Measurements from ENCODE around the gene RNF26.

The RNF26 gene

GRCh38 chr11:119334174-119334930, at the start of gene RNF26:
Gene RNF26 (plus strand): TSS chr11:119334527. CDS start chr11:119335123, 596 bp downstream.
- DNase-seq = peak; percentile 97

- DNase-seq = no peak
Measured at GRCh38 chr11:119285431-119285830, 48.9 kb upstream of the RNF26 start.

- DNase-seq = no peak
Measured at GRCh38 chr11:119288219-119288618, 46.1 kb upstream of the RNF26 start.

DNA sequence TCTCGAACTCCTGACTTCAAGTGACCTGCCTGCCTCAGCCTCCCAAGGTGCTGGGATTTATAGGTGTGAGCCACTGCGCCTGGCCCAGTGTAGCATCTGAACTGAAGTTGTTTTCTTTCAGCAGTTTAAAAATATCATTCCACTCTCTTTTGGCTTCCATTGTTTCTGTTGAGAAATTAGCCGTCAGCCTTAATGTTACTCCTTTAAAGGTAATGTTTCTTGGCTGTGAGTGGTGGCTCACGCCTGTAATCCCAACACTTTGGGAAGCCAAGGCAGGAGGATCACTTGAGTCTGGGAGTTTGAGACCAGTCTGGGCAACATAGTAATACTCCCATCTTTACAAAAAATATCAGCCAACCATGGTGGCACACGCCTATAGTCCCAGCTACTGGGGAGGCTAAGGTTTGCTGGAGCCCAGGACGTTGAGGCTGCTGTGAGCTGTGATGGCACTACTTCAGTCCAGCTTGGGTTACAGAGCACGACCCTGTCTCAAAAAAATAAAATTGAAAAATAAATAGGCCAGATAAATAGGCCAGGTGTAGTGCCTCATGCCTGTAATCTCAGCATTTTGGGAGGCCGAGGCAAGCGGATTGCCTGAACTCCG, 43.3 kb upstream of the RNF26 start:
- DNase-seq = no peak

GRCh38 chr11:119293461-119293860, 40.9 kb upstream of the RNF26 start:
- no peak for DNase-seq

GRCh38 chr11:119295178-119295577, 39.1 kb upstream of the RNF26 start:
- no peak for DNase-seq

- DNase-seq = no peak
Measured at GRCh38 chr11:119297938-119298337, 36.4 kb upstream of the RNF26 start.

DNA sequence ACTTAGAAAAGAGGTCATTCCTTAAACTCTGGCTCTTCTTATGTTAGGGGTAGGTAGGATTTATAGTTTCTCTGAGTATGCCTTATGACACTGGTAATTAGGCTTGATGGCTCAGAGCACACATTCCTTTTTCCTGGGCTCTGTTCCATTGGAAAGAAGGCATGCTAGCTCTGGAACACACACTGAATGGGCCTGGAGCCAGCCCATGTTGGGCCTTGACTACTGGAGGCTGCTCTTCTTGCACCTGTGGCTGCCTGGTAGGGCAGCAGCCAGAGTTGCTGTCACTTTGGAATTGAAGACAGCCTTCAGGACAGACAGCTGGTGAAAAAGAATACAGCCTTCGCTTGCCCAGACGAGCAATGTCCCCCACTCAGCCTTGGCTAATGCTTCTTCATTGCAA, 35.6 kb upstream of the RNF26 start:
- DNase-seq = peak; percentile 75

DNA sequence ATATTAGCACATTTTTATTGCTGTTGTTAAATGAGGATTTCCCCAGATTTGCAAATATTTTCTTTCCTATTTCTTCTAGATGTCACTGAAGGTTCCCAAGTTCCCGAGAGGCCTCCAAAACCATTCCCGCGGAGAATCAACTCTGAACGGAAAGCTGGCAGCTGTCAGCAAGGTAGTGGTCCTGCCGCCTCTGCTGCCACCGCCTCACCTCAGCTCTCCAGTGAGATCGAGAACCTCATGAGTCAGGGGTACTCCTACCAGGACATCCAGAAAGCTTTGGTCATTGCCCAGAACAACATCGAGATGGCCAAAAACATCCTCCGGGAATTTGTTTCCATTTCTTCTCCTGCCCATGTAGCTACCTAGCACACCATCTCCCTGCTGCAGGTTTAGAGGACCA, 34.9 kb upstream of the RNF26 start:
- DNase-seq = no peak

DNA sequence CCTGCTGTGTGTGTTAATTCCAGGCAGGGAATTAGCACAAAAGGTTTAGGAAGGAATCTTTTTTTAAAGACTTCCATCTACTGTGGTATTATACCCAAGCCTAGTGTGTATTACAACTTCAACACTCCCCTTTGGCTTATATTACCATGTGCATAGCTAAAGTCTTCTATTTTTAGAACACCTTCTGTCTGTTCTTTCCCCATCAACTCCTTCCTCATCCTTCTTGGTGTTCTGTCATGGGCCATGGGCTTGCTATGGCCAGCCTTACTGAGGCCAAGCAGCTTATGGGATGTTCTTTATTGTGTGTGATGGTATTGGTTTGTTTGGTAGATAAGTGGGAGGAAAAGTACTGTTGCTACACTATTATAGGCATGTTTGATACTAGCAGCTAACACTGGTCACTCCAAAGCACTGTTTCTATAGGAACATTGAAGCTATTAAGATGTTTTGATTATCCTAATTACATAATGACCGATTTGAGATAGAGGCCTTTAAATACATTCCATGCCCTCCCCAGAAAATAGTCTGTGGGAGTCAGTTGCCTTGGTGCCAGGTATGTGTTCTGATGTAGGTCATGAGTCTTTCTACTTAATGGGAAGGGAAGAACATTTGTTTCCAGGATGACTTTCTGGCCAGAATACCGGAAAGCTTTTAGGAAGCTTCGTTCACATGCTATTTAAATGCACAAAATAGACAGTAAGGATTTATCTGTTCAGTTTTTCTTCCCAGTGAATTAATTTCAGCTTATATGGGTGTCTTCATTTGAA, 33.9 kb upstream of the RNF26 start:
- DNase-seq = no peak

- no peak for DNase-seq
Measured at GRCh38 chr11:119303227-119303718, 31.1 kb upstream of the RNF26 start.

GRCh38 chr11:119305556-119306372, 28.6 kb upstream of the RNF26 start:
- DNase-seq = no peak

GRCh38 chr11:119306373-119306890, 27.9 kb upstream of the RNF26 start:
- DNase-seq = no peak

DNA sequence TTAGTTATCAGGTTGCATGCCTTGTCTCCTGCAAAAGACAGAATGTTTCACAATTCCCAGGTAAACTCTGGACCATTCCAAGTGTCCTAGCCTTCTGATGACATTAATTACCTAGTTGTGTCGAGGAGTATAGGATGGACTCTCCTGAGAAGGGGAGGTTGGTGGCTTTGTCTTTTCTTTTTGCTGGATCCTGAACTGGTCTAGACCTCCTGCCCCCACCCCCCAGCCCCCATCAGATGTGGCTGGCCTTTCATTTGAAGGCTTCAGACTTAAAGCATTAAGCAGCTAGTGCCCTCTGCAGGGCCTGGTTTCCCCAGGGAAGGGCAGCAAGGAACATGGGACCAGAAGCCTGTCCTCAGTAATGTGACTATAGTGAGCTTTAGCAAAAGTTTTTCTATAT, 27.1 kb upstream of the RNF26 start:
- no peak for DNase-seq

GRCh38 chr11:119307974-119308373, 26.4 kb upstream of the RNF26 start:
- no peak for DNase-seq

DNA sequence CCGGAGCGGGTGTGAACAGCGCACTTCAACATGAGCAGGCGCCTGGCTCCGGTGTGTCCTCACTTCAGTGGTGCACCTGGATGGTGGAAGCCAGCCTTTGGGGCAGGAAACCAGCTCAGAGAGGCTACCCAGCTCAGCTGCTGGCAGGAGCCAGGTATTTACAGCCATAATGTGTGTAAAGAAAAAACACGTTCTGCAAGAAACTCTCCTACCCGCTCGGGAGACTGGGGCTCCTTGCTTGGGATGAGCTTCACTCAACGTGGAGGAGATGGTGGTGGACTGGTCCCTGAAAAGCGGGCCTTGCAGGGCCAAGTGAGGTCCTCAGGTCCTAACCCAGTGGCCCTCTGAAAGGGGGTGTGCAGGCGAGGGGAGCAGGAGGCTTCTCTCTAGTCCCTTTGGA, 24.9 kb upstream of the RNF26 start:
- DNase-seq = no peak

DNA sequence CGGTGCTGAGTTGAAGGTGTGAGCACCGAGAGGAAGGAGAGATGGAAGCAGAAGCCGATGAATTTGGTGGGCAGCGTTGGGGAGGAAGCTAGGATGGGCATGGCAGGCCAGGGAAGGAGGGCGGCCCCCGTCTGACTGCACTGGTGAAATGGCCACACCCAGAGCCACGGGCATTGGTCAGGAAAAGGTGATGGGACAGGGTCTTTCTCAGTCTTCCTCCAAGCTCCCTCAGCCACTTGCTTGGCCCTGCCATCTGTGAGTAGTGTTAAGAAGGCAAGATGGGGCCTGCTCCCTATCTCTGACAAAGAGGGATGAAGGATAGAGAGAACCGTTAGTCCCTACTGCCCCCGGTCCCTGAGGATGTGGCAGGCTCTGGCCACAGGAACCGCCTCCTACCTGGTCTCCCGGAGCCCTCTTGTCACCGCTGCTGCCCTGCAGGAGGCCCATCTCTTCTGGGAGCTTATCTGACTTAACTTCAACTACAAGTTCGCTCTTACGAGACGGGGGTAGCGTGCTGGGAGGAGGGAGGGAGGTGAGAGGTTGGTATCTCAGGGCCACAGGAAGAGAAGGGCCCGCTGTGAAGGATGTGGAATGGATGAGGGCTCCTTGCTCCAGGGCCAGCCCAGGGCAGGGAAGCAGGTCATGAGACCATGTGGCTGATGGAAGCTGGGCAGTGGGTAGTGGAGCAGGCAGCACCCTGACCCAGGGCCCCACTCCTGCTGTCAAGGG, 24.2 kb upstream of the RNF26 start:
- DNase-seq = no peak

DNA sequence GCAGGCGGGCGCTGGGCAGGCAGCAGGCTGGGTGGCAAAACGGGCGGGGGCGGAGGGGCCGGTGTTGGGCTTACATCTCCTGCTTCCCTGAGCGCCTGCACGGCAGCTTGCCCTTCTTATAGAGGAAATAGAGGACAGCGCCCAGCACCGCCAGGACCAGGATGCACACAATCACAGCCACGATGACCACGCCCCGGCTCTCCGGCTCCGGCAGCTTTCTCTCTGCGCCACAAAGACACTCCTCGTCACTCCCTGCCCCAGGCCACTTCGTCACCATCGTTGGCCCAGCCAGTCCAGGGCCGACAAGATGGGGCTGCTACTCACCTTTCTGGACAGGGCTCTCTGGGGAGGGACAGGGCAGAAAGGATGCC, 23.7 kb upstream of the RNF26 start:
- DNase-seq = no peak

- DNase-seq = no peak
Measured at GRCh38 chr11:119314726-119315125, 19.6 kb upstream of the RNF26 start.

DNA sequence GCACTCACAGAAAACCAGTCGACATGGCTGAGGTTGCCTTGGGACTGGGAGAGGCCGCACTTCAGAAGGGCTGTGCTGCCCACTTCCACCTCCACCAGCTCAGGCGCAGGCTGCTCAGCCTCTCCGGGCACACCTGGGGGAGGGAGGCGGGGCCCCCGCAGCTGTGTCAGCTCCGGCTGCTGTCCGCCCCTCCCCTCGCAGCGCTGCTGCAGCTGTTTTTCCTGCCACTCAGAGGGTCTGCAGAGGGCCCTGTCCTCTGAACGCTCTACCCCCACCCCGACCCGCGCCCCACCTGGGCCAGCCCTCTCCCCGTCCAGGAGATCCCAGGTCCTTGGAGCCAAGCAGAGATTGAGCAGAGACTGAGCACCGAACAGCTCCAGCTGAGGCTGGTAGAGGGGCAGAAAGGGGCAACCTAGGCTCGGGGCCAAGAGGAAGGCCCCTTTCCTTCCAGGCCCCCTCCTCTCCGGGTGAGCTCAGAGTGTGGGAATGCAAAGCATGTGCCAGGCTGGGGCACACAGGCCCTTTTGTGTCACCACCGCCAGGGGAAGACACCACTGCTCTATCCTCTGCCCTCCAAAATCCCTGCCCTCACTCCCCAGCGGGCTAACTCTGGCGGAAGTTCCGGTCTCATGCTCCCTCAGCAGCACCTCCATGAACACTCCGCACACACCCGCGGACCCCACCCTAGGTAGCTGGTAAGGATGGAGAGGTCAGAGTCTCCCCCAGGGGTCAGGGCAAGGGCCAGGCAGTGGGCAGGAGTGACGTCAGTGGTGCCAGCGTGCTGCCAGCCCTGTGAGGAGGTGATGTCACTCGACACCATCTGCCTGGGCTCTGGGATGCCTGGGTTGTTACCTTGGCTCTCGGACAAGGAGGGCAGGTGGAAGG, 19.0 kb upstream of the RNF26 start:
- peak; percentile 80 for DNase-seq
